HepG2 (cell line): ENCODE data around the gene WRAP73. TPM values are rescaled to one million over a fixed set of nuclear protein-coding genes. Genes with fewer than 3 reads are reported as not detected.

ENCODE experiments used
- ARNTL ChIP-seq: sonication (generic); formaldehyde crosslinking; IDR thresholded peaks from 2 replicates; pipeline ENCODE4 v1.4.0; 2020; ENCODE audit warnings: mild to moderate bottlenecking, missing genetic modification reagents
- ELF3 ChIP-seq: IDR thresholded peaks from 2 replicates; pipeline ENCODE4 v1.6.1; 2016; ENCODE audit warnings: missing genetic modification reagents, missing compliant biosample characterization
- ERF ChIP-seq: IDR thresholded peaks from 2 replicates; pipeline ENCODE4 v1.6.1; 2018; ENCODE audit warnings: missing biosample characterization, missing genetic modification reagents
- HDAC2 ChIP-seq: sonication (generic); formaldehyde crosslinking; IDR thresholded peaks from 2 replicates; pipeline ENCODE4 v1.4.0; 2020; ENCODE audit warnings: missing genetic modification reagents
- KDM5A ChIP-seq: fragments of 200-600 bp; sonication (generic); IDR thresholded peaks from 2 replicates; pipeline ENCODE4 v1.7.0; 2018; ENCODE audit warnings: antibody characterized with exemption, mild to moderate bottlenecking, low read length, borderline replicate concordance
- MEIS1 ChIP-seq: sonication (generic); formaldehyde crosslinking; IDR thresholded peaks from 2 replicates; pipeline ENCODE4 v1.9.0; 2021; ENCODE audit warnings: mild to moderate bottlenecking, missing genetic modification reagents, moderate library complexity, borderline replicate concordance
- POLR2G ChIP-seq: fragments of 200-400 bp; formaldehyde crosslinking; IDR thresholded peaks from 2 replicates; pipeline ENCODE4 v1.6.1; 2018; ENCODE audit warnings: mild to moderate bottlenecking, low read depth, low read length, moderate library complexity
- SP5 ChIP-seq: IDR thresholded peaks from 2 replicates; pipeline ENCODE4 v1.6.1; 2016; ENCODE audit warnings: low read depth, borderline replicate concordance
- STAG1 ChIP-seq: sonication (generic); formaldehyde crosslinking; IDR thresholded peaks from 2 replicates; pipeline ENCODE4 v1.4.0; 2020; ENCODE audit warnings: missing genetic modification reagents
- XBP1 ChIP-seq: sonication (generic); formaldehyde crosslinking; IDR thresholded peaks from 2 replicates; pipeline ENCODE4 v1.5.0; 2020; ENCODE audit warnings: missing genetic modification reagents
- YY1 ChIP-seq: IDR thresholded peaks from 2 replicates; pipeline ENCODE4 v1.6.1; 2011; ENCODE audit warnings: low read length, low read depth, moderate library complexity, mild to moderate bottlenecking; ENCODE audit not compliant: insufficient read depth, insufficient replicate concordance
- ZBED4 ChIP-seq: sonication (generic); formaldehyde crosslinking; IDR thresholded peaks from 2 replicates; pipeline ENCODE4 v1.4.0; 2020; ENCODE audit warnings: missing genetic modification reagents, borderline replicate concordance
- ZBTB10 ChIP-seq: sonication (generic); formaldehyde crosslinking; IDR thresholded peaks from 2 replicates; pipeline ENCODE4 v1.4.0; 2020; ENCODE audit warnings: missing genetic modification reagents, borderline replicate concordance
- ZFP36 ChIP-seq: fragments of 150-350 bp; IDR thresholded peaks from 2 replicates; pipeline ENCODE4 v1.6.1; 2018; ENCODE audit warnings: borderline replicate concordance, low read length, low read depth; ENCODE audit not compliant: partially characterized antibody
- ZNF317 ChIP-seq: sonication (generic); formaldehyde crosslinking; IDR thresholded peaks from 2 replicates; pipeline ENCODE4 v1.5.0; 2020; ENCODE audit warnings: mild to moderate bottlenecking, missing genetic modification reagents
- ZNF510 ChIP-seq: sonication (generic); formaldehyde crosslinking; IDR thresholded peaks from 2 replicates; pipeline ENCODE4 v1.4.0; 2020; ENCODE audit warnings: low read depth, mild to moderate bottlenecking, missing genetic modification reagents
- ZNF550 ChIP-seq: sonication (generic); formaldehyde crosslinking; IDR thresholded peaks from 2 replicates; pipeline ENCODE4 v1.4.0; 2020; ENCODE audit warnings: mild to moderate bottlenecking, missing genetic modification reagents, borderline replicate concordance
- ZNF780A ChIP-seq: sonication (generic); formaldehyde crosslinking; IDR thresholded peaks from 2 replicates; pipeline ENCODE4 v1.8.0; 2022; ENCODE audit warnings: mild to moderate bottlenecking, missing genetic modification reagents, moderate library complexity
- polyA plus RNA-seq, 8 experiments: library from polyadenylated mRNA; depleted of rRNA in 3 of 8; stranded (reverse) in 7 of 8; unstranded in 1 of 8; fragments of >200 nt; fragmentation: Illumina TruSeq in 4 of 8; extraction: Trizol in 4 of 8; gene quantifications; 2 replicates each; pipeline versions ENCODE4 v1.2.1 to v1.2.3, GENCODE V29; 2011 to 2016; ENCODE audit warnings: low read depth in 4 of 8, missing spikeins in 1 of 8, mixed read lengths in 1 of 8; ENCODE audit not compliant: insufficient read depth in 1 of 8
- total RNA-seq, 5 experiments: library from RNA; depleted of rRNA; stranded (reverse); fragments of >200 nt; fragmentation: Illumina TruSeq; extraction: Trizol; gene quantifications; 2 replicates each; pipeline ENCODE4 v1.2.3, GENCODE V29; 2016; ENCODE audit warnings: low read depth in 1 of 5
- TF ChIP-seq, protein P1 (sequence below): sonication (generic); formaldehyde crosslinking; IDR thresholded peaks from 2 replicates; pipeline ENCODE4 v1.4.0; 2020; ENCODE audit warnings: missing genetic modification reagents
- TF ChIP-seq, protein P2 (sequence below): sonication (generic); formaldehyde crosslinking; IDR thresholded peaks from 2 replicates; pipeline ENCODE4 v1.4.0; 2020; ENCODE audit warnings: low read depth, mild to moderate bottlenecking, missing genetic modification reagents

Gene WRAP73
- total and polyA plus RNA-seq, 2 of the 13 experiments (the other 11 are each of a cell fraction or from before 2014, with no cell fraction given) = 18.1 to 40.4 TPM

GRCh38 chr1:3649342-3650247, at the start of gene WRAP73 (continued):
- TF ChIP-seq POLR2G (peak; percentile 89), ZBED4 (CRISPR knock-in tag) (no peak), STAG1 (no peak), ZNF550 (CRISPR knock-in tag) (no peak), ZNF317 (CRISPR knock-in tag) (0 out of 2 replicates have a peak, but pooled peaks have one; percentile 23), ELF3 (CRISPR knock-in tag) (peak; percentile 77), ZNF510 (CRISPR knock-in tag) (no peak), KDM5A (peak; percentile 39; the same call in 1 of the 2 replicates), ZNF780A (CRISPR knock-in tag) (no peak), ZFP36 (no peak), ARNTL (CRISPR knock-in tag) (0 out of 2 replicates have a peak, but pooled peaks have one; percentile 36), SP5 (no peak), ZBTB10 (CRISPR knock-in tag) (no peak), HDAC2 (CRISPR knock-in tag) (no peak; the same call in 1 of the 2 replicates), XBP1 (CRISPR knock-in tag) (no peak), MEIS1 (CRISPR knock-in tag) (0 out of 2 replicates have a peak, but pooled peaks have one; percentile 54), YY1 (peak; percentile 90), ERF (CRISPR knock-in tag) (0 out of 2 replicates have a peak, but pooled peaks have one; percentile 43)
- TF ChIP-seq, protein P1, sequence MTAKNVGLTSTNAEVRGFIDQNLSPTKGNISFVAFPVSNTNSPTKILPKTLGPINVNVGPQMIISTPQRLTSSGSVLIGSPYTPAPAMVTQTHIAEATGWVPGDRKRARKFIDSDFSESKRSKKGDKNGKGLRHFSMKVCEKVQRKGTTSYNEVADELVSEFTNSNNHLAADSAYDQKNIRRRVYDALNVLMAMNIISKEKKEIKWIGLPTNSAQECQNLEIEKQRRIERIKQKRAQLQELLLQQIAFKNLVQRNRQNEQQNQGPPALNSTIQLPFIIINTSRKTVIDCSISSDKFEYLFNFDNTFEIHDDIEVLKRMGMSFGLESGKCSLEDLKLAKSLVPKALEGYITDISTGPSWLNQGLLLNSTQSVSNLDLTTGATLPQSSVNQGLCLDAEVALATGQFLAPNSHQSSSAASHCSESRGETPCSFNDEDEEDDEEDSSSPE (CRISPR knock-in tag) = peak; percentile 66
- TF ChIP-seq, protein P2, sequence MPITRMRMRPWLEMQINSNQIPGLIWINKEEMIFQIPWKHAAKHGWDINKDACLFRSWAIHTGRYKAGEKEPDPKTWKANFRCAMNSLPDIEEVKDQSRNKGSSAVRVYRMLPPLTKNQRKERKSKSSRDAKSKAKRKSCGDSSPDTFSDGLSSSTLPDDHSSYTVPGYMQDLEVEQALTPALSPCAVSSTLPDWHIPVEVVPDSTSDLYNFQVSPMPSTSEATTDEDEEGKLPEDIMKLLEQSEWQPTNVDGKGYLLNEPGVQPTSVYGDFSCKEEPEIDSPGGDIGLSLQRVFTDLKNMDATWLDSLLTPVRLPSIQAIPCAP = no peak
